GM23338 (cell line): Measurements from ENCODE around the gene WDR26. TPM values are rescaled to one million over a fixed set of nuclear protein-coding genes. Genes with fewer than 3 reads are reported as not detected.

Source experiments
- ATAC-seq: fragments of 200-7000 bp; cut with Tn5 transposase; 3 replicates; pipeline ENCODE4 v1.9.1; 2020
- DNase-seq: peaks from one replicate; pipeline ENCODE4 v3.0.0-alpha.2; 2015; ENCODE audit warnings: low spot score
- H2AFZ ChIP-seq: fragments of 200-600 bp; sonication (generic); 2 replicates; pipeline ENCODE4 v1.8.0; 2016; ENCODE audit warnings: antibody characterized with exemption, mild to moderate bottlenecking, moderate library complexity
- H3F3A ChIP-seq: fragments of 200-600 bp; sonication (generic); replicated peaks from 2 replicates; pipeline ENCODE4 v1.8.0; 2017; ENCODE audit warnings: antibody characterized with exemption, mixed run types, low read depth
- H3K27ac ChIP-seq: fragments of 200-600 bp; sonication (generic); 2 replicates; pipeline ENCODE4 v1.6.1; 2016; ENCODE audit warnings: low read depth
- H3K27me3 ChIP-seq: fragments of 200-600 bp; sonication (generic); 2 replicates; pipeline ENCODE4 v1.8.0; 2016; ENCODE audit warnings: mild to moderate bottlenecking, mixed run types, moderate library complexity; ENCODE audit not compliant: insufficient read depth
- H3K36me3 ChIP-seq: fragments of 200-600 bp; sonication (generic); 2 replicates; pipeline ENCODE4 v1.8.0; 2016; ENCODE audit warnings: mild to moderate bottlenecking; ENCODE audit not compliant: insufficient read depth
- H3K4me1 ChIP-seq: fragments of 200-600 bp; sonication (generic); 2 replicates; pipeline ENCODE4 v1.8.0; 2016; ENCODE audit warnings: mild to moderate bottlenecking, moderate library complexity; ENCODE audit not compliant: insufficient read depth
- H3K4me2 ChIP-seq: fragments of 200-600 bp; sonication (generic); 2 replicates; pipeline ENCODE4 v1.7.1; 2017; ENCODE audit warnings: mixed run types
- H3K4me3 ChIP-seq: fragments of 200-600 bp; sonication (generic); 2 replicates; pipeline ENCODE4 v1.6.1; 2016; ENCODE audit warnings: mixed run types
- H3K79me2 ChIP-seq: fragments of 200-600 bp; sonication (generic); replicated peaks from 2 replicates; pipeline ENCODE4 v1.8.0; 2017; ENCODE audit warnings: mild to moderate bottlenecking; ENCODE audit not compliant: insufficient read depth
- H3K9me2 ChIP-seq: fragments of 200-600 bp; sonication (generic); 2 replicates; pipeline ENCODE4 v1.8.0; 2017; ENCODE audit not compliant: insufficient read depth
- H4K20me1 ChIP-seq: fragments of 200-600 bp; sonication (generic); replicated peaks from 2 replicates; pipeline ENCODE4 v1.8.0; 2017; ENCODE audit warnings: mild to moderate bottlenecking; ENCODE audit not compliant: insufficient read depth
- H3K27ac Mint-ChIP-seq: 2 replicates; pipeline ENCODE4 v1.8.0; 2020; ENCODE audit warnings: inconsistent platforms, mild to moderate bottlenecking, moderate library complexity, mixed read lengths
- H3K27me3 Mint-ChIP-seq: 3 replicates; pipeline ENCODE4 v1.8.0; 2022; ENCODE audit warnings: low read depth, mild to moderate bottlenecking, moderate library complexity, mixed read lengths, inconsistent platforms; ENCODE audit not compliant: insufficient read depth, poor library complexity
- H3K36me3 Mint-ChIP-seq: 3 replicates; pipeline ENCODE4 v1.8.0; 2021; ENCODE audit warnings: low read depth, mild to moderate bottlenecking, inconsistent platforms, moderate library complexity, mixed read lengths
- H3K4me1 Mint-ChIP-seq: 3 replicates; pipeline ENCODE4 v1.8.0; 2020; ENCODE audit warnings: mild to moderate bottlenecking, inconsistent platforms, mixed read lengths
- H3K4me3 Mint-ChIP-seq: 3 replicates; pipeline ENCODE4 v1.8.0; 2021; ENCODE audit warnings: moderate library complexity, mild to moderate bottlenecking, inconsistent platforms, mixed read lengths
- H3K9me3 Mint-ChIP-seq: 3 replicates; pipeline ENCODE4 v1.8.0; 2020; ENCODE audit warnings: moderate library complexity, mild to moderate bottlenecking, inconsistent platforms, mixed read lengths
- CREB1 ChIP-seq: fragments of 250-450 bp; sonication (Bioruptor Pico); IDR thresholded peaks from 2 replicates; pipeline ENCODE4 v1.5.0; 2020; ENCODE audit warnings: low read depth, mild to moderate bottlenecking, moderate library complexity
- ETS1 ChIP-seq: IDR thresholded peaks from 2 replicates; pipeline ENCODE4 v1.6.1; 2016; ENCODE audit warnings: antibody characterized with exemption
- EZH2 ChIP-seq: fragments of 200-600 bp; sonication (generic); IDR thresholded peaks from one replicate; pipeline ENCODE4 v1.8.0; 2017; ENCODE audit warnings: antibody characterized with exemption, mild to moderate bottlenecking, low read depth; ENCODE audit not compliant: unreplicated experiment
- EZH2phosphoT487 ChIP-seq: fragments of 200-600 bp; sonication (generic); IDR thresholded peaks from one replicate; pipeline ENCODE4 v1.8.1; 2018; ENCODE audit warnings: antibody characterized with exemption; ENCODE audit not compliant: unreplicated experiment
- JUNB ChIP-seq: IDR thresholded peaks from one replicate; pipeline ENCODE4 v1.6.1; 2016; ENCODE audit warnings: antibody characterized with exemption; ENCODE audit not compliant: unreplicated experiment
- NANOG ChIP-seq: IDR thresholded peaks from 2 replicates; pipeline ENCODE4 v1.6.1; 2016; ENCODE audit warnings: antibody characterized with exemption, borderline replicate concordance
- POLR2AphosphoS5 ChIP-seq: IDR thresholded peaks from 2 replicates; pipeline ENCODE4 v1.6.1; 2016; ENCODE audit warnings: antibody characterized with exemption, low read depth
- REST ChIP-seq: IDR thresholded peaks from one replicate; pipeline ENCODE4 v1.6.1; 2018; ENCODE audit warnings: antibody characterized with exemption; ENCODE audit not compliant: unreplicated experiment
- STAT1 ChIP-seq: IDR thresholded peaks from one replicate; pipeline ENCODE4 v1.6.1; 2016; ENCODE audit warnings: antibody characterized with exemption; ENCODE audit not compliant: unreplicated experiment
- ZNF114 ChIP-seq: fragments of 250-450 bp; sonication (Bioruptor Pico); IDR thresholded peaks from 2 replicates; pipeline ENCODE4 v1.5.0; 2020; ENCODE audit warnings: mild to moderate bottlenecking, moderate library complexity
- ZNF331 ChIP-seq: fragments of 250-450 bp; sonication (Bioruptor Pico); IDR thresholded peaks from 2 replicates; pipeline ENCODE4 v1.5.0; 2020; ENCODE audit warnings: low read depth, mild to moderate bottlenecking, moderate library complexity
- polyA plus RNA-seq: library from polyadenylated mRNA; unstranded; fragments of >200 nt; fragmentation: Nextera tagmentation; extraction: Ambion mirVana; gene quantifications from 2 replicates; pipeline ENCODE4 v1.2.1, GENCODE V29; 2016
- total RNA-seq: library from RNA; depleted of rRNA; stranded (reverse); fragments of >200 nt; shearing (Covaris generic); gene quantifications from 2 replicates; pipeline ENCODE4 v1.2.3, GENCODE V29; 2014

WDR26 gene
- total and polyA plus RNA-seq, 2 experiments from 2014 or later: 16.9 to 74.6 TPM

- Histone ChIP-seq H3K4me2 (no peak overlapping the region), H3K4me3 (no peak overlapping the region), H3K79me2 (no peaks in the 10 kb centered on the region), H2AFZ (no peak overlapping the region), H3F3A (no peaks in the 10 kb centered on the region; the same call in 1 of the 2 replicates), H3K36me3 (peaks cover 38% of the 10 kb centered on the region; the same call in 1 of the 2 replicates), H4K20me1 (peaks cover 20% of the 10 kb centered on the region; the same call in 1 of the 2 replicates), H3K9me2 (no peaks in the 10 kb centered on the region), H3K27ac (no peak overlapping the region), H3K27me3 (no peaks in the 10 kb centered on the region), H3K4me1 (no peaks in the 10 kb centered on the region)
- Mint-ChIP-seq H3K27me3 (peaks cover 7% of the 10 kb centered on the region), H3K27ac (no peak overlapping the region; the same call in 1 of the 2 replicates), H3K36me3 (peaks cover 68% of the 10 kb centered on the region), H3K4me1 (no peaks in the 10 kb centered on the region), H3K4me3 (no peak overlapping the region), H3K9me3 (no peaks in the 10 kb centered on the region)
- DNase-seq (no peak), ATAC-seq (no peak)
- TF ChIP-seq POLR2AphosphoS5: no peak
- no peak for TF ChIP-seq EZH2phosphoT487
- no peak for TF ChIP-seq CREB1 (CRISPR knock-in tag)
- no peak for TF ChIP-seq REST
- no peak for TF ChIP-seq ETS1
- TF ChIP-seq STAT1: no peak
- TF ChIP-seq ZNF331: no peak
- TF ChIP-seq NANOG: no peak
- no peak for TF ChIP-seq EZH2
- no peak for TF ChIP-seq ZNF114 (CRISPR knock-in tag)
Measured at GRCh38 chr1:224411766-224412165, 22.8 kb downstream of the WDR26 start.

GRCh38 chr1:224408294-224408590, 26.4 kb downstream of the WDR26 start:
- Mint-ChIP-seq H3K9me3 (no peaks in the 10 kb centered on the region), H3K4me3 (no peak overlapping the region), H3K4me1 (no peaks in the 10 kb centered on the region), H3K27me3 (peaks cover 7% of the 10 kb centered on the region), H3K27ac (no peak overlapping the region), H3K36me3 (peaks cover 76% of the 10 kb centered on the region)
- DNase-seq (no peak), ATAC-seq (no peak)
- Histone ChIP-seq H3K4me3 (no peak overlapping the region), H3K9me2 (no peaks in the 10 kb centered on the region), H4K20me1 (peaks cover 17% of the 10 kb centered on the region; the same call in 1 of the 2 replicates), H3K36me3 (peaks cover 43% of the 10 kb centered on the region; the same call in 1 of the 2 replicates), H3K4me1 (no peaks in the 10 kb centered on the region), H3K27ac (peak overlapping the region; percentile 52; the same call in 1 of the 2 replicates), H3F3A (no peaks in the 10 kb centered on the region; the same call in 1 of the 2 replicates), H2AFZ (no peak overlapping the region), H3K79me2 (no peaks in the 10 kb centered on the region), H3K4me2 (no peak overlapping the region), H3K27me3 (no peaks in the 10 kb centered on the region)
- TF ChIP-seq ZNF114 (CRISPR knock-in tag) (no peak), REST (no peak), ETS1 (no peak), JUNB (no peak), EZH2 (no peak), NANOG (no peak), CREB1 (CRISPR knock-in tag) (no peak)
